ENCODE measurements around the gene HLF. TPM values are rescaled to one million over a fixed set of nuclear protein-coding genes. Genes with fewer than 3 reads are reported as not detected.

Gene HLF
- total and polyA plus RNA-seq, 4 donors: 8.0 to 59.3 (median 24.6) TPM

DNA sequence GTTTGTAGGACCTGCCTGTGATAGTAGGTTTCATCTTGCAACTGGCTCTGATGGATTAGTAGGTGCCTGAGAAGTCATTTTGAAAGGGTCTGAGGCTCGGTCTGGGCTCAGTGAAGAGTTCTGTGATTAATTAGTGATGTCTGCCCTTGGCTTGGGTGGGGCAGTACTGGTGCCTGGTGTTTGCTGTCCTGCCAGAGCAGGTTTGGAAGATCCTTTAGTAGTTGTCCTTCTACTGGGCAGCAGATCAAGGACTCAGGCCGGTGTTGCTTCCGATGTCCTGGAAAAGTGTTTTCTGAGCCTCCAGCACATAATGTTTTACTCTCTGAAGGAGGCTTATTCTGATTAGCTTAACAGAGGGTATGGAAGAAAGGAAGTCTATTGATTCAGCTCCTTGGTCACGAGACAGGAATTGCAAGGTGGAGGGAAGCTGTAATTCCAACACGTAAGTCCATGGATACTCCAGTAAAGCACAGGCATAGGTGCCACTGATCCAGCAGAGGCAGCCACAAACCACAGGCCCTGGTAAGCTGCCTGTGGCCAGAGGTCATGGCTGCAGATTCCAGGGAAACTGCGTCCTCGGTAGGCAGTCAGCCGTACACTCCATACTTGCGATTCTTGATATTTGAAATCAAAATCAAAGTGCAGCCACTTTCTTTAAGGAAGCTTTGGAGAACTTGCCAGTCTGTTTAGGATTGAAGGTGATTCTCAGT is 18.7 kb downstream of the HLF start:
- Histone ChIP-seq H3K4me3 (ENCODE audit: low read depth in 1 of 3, low read length in 3 of 3) (peak overlapping the region; percentile 14 to 35 (median 28)), H3K9ac (ENCODE audit: low read depth in 1 of 2, low read length in 2 of 2) (peak overlapping the region in 1 of 2 donors; percentile 87), H3K27me3 (ENCODE audit: control insufficient read depth in 4 of 4, insufficient read depth in 4 of 4, low read length in 3 of 4) (no peaks in the 10 kb centered on the region), H3K9me3 (ENCODE audit: control insufficient read depth in 4 of 4, low read length in 3 of 4) (no peaks in the 10 kb centered on the region), H3K4me1 (ENCODE audit: control insufficient read depth in 4 of 4, insufficient read depth in 4 of 4, low read length in 3 of 4) (peaks cover 15 to 66% (median 56%) of the 10 kb centered on the region in 4 donors), H3K36me3 (ENCODE audit: control insufficient read depth in 4 of 4, insufficient read depth in 3 of 4, low read depth in 1 of 4, low read length in 3 of 4) (peaks cover 0 to 9% (median 0%) of the 10 kb centered on the region in 4 donors), H3K27ac (ENCODE audit: low read depth in 1 of 2, low read length in 2 of 2) (peak overlapping the region; percentile 90 to 96)
- 41% methylated on average over 9 of the region's 9 CpGs for WGBS
- DNase-seq (ENCODE audit: low spot score): no peak
- TF ChIP-seq HNF4A (conservative IDR thresholded peaks at IDR 0.05): peak in 1 of 2 donors; percentile 39
- TF ChIP-seq GABPA (IDR thresholded peaks at IDR 0.05 in 1 of 2, conservative IDR thresholded peaks at IDR 0.05 in 1 of 2): no peak
- TF ChIP-seq, protein P1, sequence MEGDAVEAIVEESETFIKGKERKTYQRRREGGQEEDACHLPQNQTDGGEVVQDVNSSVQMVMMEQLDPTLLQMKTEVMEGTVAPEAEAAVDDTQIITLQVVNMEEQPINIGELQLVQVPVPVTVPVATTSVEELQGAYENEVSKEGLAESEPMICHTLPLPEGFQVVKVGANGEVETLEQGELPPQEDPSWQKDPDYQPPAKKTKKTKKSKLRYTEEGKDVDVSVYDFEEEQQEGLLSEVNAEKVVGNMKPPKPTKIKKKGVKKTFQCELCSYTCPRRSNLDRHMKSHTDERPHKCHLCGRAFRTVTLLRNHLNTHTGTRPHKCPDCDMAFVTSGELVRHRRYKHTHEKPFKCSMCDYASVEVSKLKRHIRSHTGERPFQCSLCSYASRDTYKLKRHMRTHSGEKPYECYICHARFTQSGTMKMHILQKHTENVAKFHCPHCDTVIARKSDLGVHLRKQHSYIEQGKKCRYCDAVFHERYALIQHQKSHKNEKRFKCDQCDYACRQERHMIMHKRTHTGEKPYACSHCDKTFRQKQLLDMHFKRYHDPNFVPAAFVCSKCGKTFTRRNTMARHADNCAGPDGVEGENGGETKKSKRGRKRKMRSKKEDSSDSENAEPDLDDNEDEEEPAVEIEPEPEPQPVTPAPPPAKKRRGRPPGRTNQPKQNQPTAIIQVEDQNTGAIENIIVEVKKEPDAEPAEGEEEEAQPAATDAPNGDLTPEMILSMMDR (IDR thresholded peaks at IDR 0.05; ENCODE audit: low read depth, low read length, missing input control): no peak
- TF ChIP-seq RXRA (IDR thresholded peaks at IDR 0.05): peak; percentile 31 to 40
- no peak for TF ChIP-seq JUND (IDR thresholded peaks at IDR 0.05)
- TF ChIP-seq FOXA1 (IDR thresholded peaks at IDR 0.05): no peak
- peak; percentile 29 for TF ChIP-seq SP1 (IDR thresholded peaks at IDR 0.05)
- no peak for TF ChIP-seq EGR1 (IDR thresholded peaks at IDR 0.05; ENCODE audit: low read depth in 2 of 2)
- TF ChIP-seq, protein P2, sequence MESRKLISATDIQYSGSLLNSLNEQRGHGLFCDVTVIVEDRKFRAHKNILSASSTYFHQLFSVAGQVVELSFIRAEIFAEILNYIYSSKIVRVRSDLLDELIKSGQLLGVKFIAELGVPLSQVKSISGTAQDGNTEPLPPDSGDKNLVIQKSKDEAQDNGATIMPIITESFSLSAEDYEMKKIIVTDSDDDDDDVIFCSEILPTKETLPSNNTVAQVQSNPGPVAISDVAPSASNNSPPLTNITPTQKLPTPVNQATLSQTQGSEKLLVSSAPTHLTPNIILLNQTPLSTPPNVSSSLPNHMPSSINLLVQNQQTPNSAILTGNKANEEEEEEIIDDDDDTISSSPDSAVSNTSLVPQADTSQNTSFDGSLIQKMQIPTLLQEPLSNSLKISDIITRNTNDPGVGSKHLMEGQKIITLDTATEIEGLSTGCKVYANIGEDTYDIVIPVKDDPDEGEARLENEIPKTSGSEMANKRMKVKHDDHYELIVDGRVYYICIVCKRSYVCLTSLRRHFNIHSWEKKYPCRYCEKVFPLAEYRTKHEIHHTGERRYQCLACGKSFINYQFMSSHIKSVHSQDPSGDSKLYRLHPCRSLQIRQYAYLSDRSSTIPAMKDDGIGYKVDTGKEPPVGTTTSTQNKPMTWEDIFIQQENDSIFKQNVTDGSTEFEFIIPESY (IDR thresholded peaks at IDR 0.05): peak; percentile 17
- TF ChIP-seq, protein P3, sequence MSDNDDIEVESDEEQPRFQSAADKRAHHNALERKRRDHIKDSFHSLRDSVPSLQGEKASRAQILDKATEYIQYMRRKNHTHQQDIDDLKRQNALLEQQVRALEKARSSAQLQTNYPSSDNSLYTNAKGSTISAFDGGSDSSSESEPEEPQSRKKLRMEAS (IDR thresholded peaks at IDR 0.05): no peak
- peak; percentile 26 for TF ChIP-seq YY1 (IDR thresholded peaks at IDR 0.05)
- TF ChIP-seq, protein P4, sequence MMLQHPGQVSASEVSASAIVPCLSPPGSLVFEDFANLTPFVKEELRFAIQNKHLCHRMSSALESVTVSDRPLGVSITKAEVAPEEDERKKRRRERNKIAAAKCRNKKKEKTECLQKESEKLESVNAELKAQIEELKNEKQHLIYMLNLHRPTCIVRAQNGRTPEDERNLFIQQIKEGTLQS (IDR thresholded peaks at IDR 0.05): no peak
- no peak for TF ChIP-seq HNF4G (IDR thresholded peaks at IDR 0.05)
- TF ChIP-seq TAF1 (conservative IDR thresholded peaks at IDR 0.05): no peak
- TF ChIP-seq, protein P5, sequence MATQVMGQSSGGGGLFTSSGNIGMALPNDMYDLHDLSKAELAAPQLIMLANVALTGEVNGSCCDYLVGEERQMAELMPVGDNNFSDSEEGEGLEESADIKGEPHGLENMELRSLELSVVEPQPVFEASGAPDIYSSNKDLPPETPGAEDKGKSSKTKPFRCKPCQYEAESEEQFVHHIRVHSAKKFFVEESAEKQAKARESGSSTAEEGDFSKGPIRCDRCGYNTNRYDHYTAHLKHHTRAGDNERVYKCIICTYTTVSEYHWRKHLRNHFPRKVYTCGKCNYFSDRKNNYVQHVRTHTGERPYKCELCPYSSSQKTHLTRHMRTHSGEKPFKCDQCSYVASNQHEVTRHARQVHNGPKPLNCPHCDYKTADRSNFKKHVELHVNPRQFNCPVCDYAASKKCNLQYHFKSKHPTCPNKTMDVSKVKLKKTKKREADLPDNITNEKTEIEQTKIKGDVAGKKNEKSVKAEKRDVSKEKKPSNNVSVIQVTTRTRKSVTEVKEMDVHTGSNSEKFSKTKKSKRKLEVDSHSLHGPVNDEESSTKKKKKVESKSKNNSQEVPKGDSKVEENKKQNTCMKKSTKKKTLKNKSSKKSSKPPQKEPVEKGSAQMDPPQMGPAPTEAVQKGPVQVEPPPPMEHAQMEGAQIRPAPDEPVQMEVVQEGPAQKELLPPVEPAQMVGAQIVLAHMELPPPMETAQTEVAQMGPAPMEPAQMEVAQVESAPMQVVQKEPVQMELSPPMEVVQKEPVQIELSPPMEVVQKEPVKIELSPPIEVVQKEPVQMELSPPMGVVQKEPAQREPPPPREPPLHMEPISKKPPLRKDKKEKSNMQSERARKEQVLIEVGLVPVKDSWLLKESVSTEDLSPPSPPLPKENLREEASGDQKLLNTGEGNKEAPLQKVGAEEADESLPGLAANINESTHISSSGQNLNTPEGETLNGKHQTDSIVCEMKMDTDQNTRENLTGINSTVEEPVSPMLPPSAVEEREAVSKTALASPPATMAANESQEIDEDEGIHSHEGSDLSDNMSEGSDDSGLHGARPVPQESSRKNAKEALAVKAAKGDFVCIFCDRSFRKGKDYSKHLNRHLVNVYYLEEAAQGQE (IDR thresholded peaks at IDR 0.05): no peak
- TF ChIP-seq FOXA2 (IDR thresholded peaks at IDR 0.05): no peak
- TF ChIP-seq RAD21 (IDR thresholded peaks at IDR 0.05): peak in 1 of 2 donors; percentile 18
- TF ChIP-seq NR2F2 (IDR thresholded peaks at IDR 0.05): no peak

Measured in liver (tissue), 9 donors.